Kasumi-1 (cell line): ENCODE data around the gene MGAT3.
"Not testable (repeated sequence)": the region's sequence is repeated elsewhere in the genome, so short reads cannot be mapped to it uniquely, and the experiment has no call there.

Source experiments
- DNase-seq, 2 experiments: peaks; one replicate each; lab custom pipeline; 2025; lab: John Stamatoyannopoulos, UW

Gene MGAT3, protein sequence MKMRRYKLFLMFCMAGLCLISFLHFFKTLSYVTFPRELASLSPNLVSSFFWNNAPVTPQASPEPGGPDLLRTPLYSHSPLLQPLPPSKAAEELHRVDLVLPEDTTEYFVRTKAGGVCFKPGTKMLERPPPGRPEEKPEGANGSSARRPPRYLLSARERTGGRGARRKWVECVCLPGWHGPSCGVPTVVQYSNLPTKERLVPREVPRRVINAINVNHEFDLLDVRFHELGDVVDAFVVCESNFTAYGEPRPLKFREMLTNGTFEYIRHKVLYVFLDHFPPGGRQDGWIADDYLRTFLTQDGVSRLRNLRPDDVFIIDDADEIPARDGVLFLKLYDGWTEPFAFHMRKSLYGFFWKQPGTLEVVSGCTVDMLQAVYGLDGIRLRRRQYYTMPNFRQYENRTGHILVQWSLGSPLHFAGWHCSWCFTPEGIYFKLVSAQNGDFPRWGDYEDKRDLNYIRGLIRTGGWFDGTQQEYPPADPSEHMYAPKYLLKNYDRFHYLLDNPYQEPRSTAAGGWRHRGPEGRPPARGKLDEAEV

GRCh38 chr22:39456522-39457197 lies at the start of gene MGAT3:
MGAT3 (plus strand) TSS chr22:39457012; CDS start chr22:39487348, 30,336 bp downstream.
- DNase-seq, result no peak

DNA sequence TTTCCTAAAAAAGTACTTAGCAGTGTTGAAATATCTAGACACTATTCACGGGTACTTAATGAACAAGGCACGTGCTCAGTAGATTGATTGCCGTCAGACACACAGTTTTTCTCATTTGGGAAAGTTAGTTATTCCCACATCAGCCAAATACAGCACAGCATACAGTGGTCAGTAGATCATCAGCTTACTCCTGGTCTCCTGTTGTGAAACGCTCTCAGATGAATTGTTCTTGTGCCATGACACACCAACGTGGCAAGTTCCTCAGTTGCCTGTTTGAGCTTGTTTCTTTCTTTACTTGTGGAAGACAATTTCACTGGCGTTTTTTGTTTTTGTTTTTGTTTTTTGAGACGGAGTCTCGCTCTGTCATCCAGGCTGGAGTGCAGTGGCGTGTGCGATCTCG lies 48.6 kb upstream of the MGAT3 start:
- no peak for DNase-seq

- no peak for DNase-seq
Measured at GRCh38 chr22:39408807-39409206, 48.0 kb upstream of the MGAT3 start.

- no peak for DNase-seq
Measured at GRCh38 chr22:39409516-39410029, 47.2 kb upstream of the MGAT3 start.

GRCh38 chr22:39410264-39410663 lies 46.5 kb upstream of the MGAT3 start:
- no peak for DNase-seq

GRCh38 chr22:39411828-39412365 lies 44.9 kb upstream of the MGAT3 start:
- DNase-seq, result not testable (repeated sequence)

DNA sequence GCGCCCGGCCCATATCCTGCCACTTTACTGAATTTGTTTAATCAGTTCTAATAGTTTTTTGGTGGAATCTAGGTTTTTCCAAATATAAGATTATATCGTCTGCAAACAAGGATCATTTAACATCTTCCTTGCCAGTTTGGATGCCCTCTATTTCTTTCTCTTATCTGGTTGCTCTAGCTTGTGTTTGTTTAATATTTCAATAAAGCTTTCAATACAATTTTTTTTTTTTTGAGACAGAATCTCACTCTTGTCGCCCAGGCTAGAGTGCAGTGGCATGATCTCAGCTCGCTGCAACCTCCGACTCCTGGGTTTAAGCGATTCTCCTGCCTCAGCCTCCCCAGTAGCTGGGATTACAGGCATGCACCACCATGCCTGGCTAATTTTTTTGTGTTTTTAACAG lies 43.6 kb upstream of the MGAT3 start:
- DNase-seq, result not testable (repeated sequence)

DNA sequence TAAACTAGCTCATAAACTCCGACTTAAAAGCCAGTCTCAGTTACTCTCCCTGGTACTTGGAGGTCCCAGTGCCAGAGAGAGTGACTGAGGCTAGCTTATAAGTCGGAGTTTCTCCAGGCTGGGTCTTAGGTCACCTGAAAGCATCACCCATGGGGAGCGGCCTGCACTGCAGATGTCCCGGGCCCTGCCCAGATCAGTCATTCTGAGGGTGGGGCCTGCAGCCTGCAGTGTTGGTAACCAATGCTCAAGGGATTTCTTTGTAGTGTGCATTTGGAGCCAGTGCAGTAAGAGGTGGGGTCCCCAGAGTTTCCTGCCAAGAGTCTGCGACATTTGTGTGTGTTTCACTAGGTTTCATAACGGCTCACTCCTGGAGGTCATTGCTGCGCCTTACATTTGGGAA lies 42.4 kb upstream of the MGAT3 start:
- DNase-seq, result no peak

DNA sequence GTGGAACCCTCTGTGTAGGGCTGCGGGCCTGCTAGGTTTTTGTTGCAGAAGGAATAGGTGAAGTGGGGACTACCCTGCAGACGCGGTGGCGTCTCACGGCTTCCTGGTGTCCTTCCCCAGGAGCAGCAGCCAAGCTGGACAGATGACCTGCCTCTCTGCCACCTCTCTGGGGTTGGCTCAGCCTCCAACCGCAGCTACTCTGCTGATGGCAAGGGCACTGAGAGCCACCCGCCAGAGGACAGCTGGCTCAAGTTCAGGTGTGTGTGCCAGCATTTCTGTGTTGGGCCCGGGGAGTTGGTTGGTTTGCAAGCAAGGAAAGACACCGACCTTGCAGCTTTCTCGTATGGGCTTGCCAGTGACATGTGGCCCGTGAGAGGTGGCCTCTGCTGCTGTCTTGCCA lies 41.9 kb upstream of the MGAT3 start:
- DNase-seq, result no peak

GRCh38 chr22:39415506-39415905 lies 41.3 kb upstream of the MGAT3 start:
- no peak for DNase-seq

GRCh38 chr22:39416319-39416718 lies 40.5 kb upstream of the MGAT3 start:
- no peak for DNase-seq

DNA sequence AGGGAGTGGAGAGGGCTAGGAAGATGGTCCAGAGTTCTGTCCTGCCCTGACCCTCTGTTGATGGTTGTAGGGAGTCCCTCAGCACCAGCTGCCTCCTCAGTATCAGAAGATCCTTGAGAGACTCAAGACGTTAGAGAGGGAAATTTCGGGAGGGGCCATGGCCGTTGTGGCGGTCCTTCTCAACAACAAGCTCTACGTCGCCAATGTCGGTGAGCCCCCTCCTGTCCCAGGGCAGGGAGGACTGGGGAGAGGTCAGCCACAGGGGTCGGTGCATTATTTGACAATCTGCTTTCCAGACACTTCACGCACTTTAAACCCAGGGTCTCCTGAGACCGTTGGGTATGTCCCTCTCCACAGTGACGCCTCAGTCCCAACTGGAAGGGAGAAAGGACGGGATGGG lies 39.2 kb upstream of the MGAT3 start:
- DNase-seq, result no peak

DNA sequence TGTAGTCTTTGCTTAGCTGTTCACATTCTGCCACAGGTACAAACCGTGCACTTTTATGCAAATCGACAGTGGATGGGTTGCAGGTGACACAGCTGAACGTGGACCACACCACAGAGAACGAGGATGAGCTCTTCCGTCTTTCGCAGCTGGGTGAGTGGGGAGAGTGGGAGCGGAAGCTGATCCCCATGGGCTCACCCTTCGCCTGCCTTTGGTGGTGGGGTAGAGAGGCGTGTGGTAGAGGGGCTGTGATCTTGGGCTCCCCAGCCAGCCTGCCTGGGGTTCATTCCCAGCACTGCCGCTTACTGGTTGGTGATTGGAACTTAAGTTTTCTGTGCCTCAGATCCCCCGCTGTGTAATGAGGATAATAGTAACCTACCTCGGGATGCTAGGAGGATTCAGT lies 38.1 kb upstream of the MGAT3 start:
- DNase-seq, result no peak

DNA sequence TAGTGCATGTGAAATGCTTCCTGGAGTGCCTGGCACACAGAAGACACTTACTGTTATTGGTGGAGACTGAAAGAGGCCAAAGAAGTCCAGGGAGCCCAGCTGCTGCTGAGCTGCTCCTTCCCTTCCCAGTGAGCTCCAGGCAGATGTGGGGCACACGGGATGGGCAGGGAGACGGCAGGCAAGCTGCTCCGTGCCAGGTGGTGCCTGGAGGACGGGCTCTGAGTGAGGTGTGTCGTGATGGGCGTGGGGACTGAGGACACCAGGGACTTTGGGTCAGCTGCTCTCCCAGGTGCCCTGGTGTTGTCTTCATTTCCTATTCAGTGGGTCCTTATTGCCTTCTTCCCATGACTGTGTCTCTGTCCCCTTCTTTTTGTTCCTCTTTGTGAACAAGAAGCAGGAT lies 37.7 kb upstream of the MGAT3 start:
- DNase-seq, result no peak

GRCh38 chr22:39419911-39420310 lies 36.9 kb upstream of the MGAT3 start:
- no peak for DNase-seq

DNA sequence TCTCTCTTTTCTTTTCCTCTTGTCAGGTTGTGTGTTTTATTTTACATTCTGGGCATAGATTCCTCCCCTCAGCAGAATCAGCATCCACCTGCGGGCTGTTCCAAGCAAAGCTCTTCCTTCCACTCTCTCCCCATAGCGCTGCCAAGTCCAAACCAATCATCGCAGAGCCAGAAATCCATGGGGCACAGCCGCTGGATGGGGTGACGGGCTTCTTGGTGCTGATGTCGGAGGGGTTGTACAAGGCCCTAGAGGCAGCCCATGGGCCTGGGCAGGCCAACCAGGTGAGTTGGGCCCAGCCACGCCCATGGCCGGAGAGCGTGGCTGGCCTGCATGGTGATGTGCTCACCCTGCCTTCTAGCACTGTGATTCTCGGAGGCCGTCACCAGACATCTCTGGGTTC lies 35.1 kb upstream of the MGAT3 start:
- DNase-seq, result no peak

GRCh38 chr22:39422101-39422500 lies 34.7 kb upstream of the MGAT3 start:
- no peak for DNase-seq

- no peak for DNase-seq
Measured at GRCh38 chr22:39422721-39423120, 34.1 kb upstream of the MGAT3 start.

- DNase-seq, result no peak
Measured at GRCh38 chr22:39423976-39424375, 32.8 kb upstream of the MGAT3 start.

- no peak for DNase-seq
Measured at GRCh38 chr22:39426380-39427043, 30.3 kb upstream of the MGAT3 start.

DNA sequence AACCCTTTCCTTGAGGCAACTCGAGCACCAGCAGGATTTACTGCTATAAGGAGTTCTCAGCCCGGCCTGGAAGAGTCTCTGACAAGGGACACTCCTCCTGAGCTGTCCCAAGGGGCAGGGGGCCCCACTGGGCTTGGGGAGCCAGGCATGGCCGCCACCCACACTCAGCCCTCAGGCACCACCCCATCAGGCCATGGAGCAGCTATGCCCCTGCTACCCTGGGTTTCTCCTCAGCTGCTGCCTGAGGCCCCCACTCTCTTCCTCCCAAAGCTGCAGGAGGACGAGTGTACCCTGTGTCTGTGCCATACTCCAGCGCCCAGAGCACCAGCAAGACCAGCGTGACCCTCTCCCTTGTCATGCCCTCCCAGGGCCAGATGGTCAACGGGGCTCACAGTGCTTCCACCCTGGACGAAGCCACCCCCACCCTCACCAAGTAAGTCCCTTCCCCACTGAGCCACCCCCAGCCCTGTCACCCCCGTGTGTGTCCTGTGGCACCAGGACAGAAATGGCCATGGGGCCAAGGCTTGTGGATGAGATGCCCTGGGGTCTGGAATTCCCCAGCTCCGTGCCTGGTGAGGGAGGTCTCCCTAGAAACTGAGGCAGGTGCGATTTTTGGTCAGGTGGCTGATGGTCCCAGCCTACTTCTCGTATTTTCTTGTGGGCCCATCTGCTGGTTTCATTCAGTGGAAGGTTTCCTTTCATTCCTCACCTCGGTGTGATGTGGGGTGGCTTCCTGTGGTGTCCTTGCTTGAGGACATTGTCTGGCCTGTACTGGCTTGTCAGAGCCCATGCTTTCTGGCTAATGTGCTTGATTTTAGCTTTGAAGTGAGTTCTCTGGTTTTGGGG lies 28.8 kb upstream of the MGAT3 start:
- no peak for DNase-seq
